ENCODE results near the gene LGI4.

LGI4 gene

GRCh38 chr19:35119091-35119490, 15.8 kb downstream of the LGI4 start:
- DNase-seq (ENCODE audit: low spot score) = no peak
- in situ Hi-C loops (cut with MboI; ENCODE audit: low pct_unique_long_range_greater_than_20kb, low sequenced_read_pairs, unreplicated experiment) = no loop called here
- TF ChIP-seq CTCF (IDR thresholded peaks at IDR 0.05; ENCODE audit: extremely low read depth, insufficient read depth, missing control alignments) = no peak

GRCh38 chr19:35118268-35119020, 16.4 kb downstream of the LGI4 start:
- no peak for DNase-seq (ENCODE audit: low spot score)
- in situ Hi-C loops (cut with MboI; ENCODE audit: low pct_unique_long_range_greater_than_20kb, low sequenced_read_pairs, unreplicated experiment) = no loop called here
- TF ChIP-seq CTCF (IDR thresholded peaks at IDR 0.05; ENCODE audit: extremely low read depth, insufficient read depth, missing control alignments) = no peak

- no peak for TF ChIP-seq CTCF (IDR thresholded peaks at IDR 0.05; ENCODE audit: extremely low read depth, insufficient read depth, missing control alignments)
- in situ Hi-C loops (cut with MboI; ENCODE audit: low pct_unique_long_range_greater_than_20kb, low sequenced_read_pairs, unreplicated experiment) = no loop called here
- DNase-seq (ENCODE audit: low spot score) = no peak
Observed at GRCh38 chr19:35117799-35118198, 17.1 kb downstream of the LGI4 start.

GRCh38 chr19:35117116-35117515, 17.7 kb downstream of the LGI4 start:
- TF ChIP-seq CTCF (IDR thresholded peaks at IDR 0.05; ENCODE audit: extremely low read depth, insufficient read depth, missing control alignments) = no peak
- in situ Hi-C loops (cut with MboI; ENCODE audit: low pct_unique_long_range_greater_than_20kb, low sequenced_read_pairs, unreplicated experiment) = no loop called here
- DNase-seq (ENCODE audit: low spot score) = no peak

GRCh38 chr19:35116072-35116801, 18.6 kb downstream of the LGI4 start:
- no peak for TF ChIP-seq CTCF (IDR thresholded peaks at IDR 0.05; ENCODE audit: extremely low read depth, insufficient read depth, missing control alignments)
- DNase-seq (ENCODE audit: low spot score) = no peak
- in situ Hi-C loops (cut with MboI; ENCODE audit: low pct_unique_long_range_greater_than_20kb, low sequenced_read_pairs, unreplicated experiment) = no loop called here

- no peak for TF ChIP-seq CTCF (IDR thresholded peaks at IDR 0.05; ENCODE audit: extremely low read depth, insufficient read depth, missing control alignments)
- in situ Hi-C loops (cut with MboI; ENCODE audit: low pct_unique_long_range_greater_than_20kb, low sequenced_read_pairs, unreplicated experiment) = no loop called here
- no peak for DNase-seq (ENCODE audit: low spot score)
Observed at GRCh38 chr19:35115177-35115951, 19.5 kb downstream of the LGI4 start, which contains the start of gene FXYD3. TSS of gene FXYD3 (plus strand) at chr19:35115823. CDS start at chr19:35119377, 3,554 bp downstream.
